K562 (cell line): ENCODE measurements around the gene TBXAS1. TPM values are rescaled to one million over a fixed set of nuclear protein-coding genes. Genes with fewer than 3 reads are reported as not detected.
A peak's percentile ranks its signal among the peaks of the same experiment; 100 is the strongest.

Source experiments
- ATAC-seq: fragments of 200-7000 bp; cut with Tn5 transposase; 3 replicates; pipeline ENCODE4 v1.9.1; 2020; ENCODE audit warnings: moderate library complexity
- BruUV-seq: library from RNA; stranded (reverse); fragments of 400-500 nt; replicated peaks from 2 replicates; lab custom pipeline; 2021; lab: Mats Ljungman, UMichigan
- CTCF ChIA-PET: fragments of 300-600 bp; formaldehyde crosslinking; extraction: SDS; loops from one replicate; lab custom pipeline; 2021; ENCODE audit warnings: low intra/inter-chr PET ratio; lab: Yijun Ruan, JAX
- POLR2A ChIA-PET: fragments of 300-600, 350-650 bp; sonication (Branson Sonifier 250); formaldehyde crosslinking; extraction: SDS; loops from one replicate; lab custom pipeline; 2021; ENCODE audit warnings: antibody characterized with exemption, inconsistent platforms; lab: Yijun Ruan, JAX
- DNase-seq, 4 experiments: peaks; one replicate each; pipeline versions ENCODE4 v3.0.0 to v3.0.0-alpha.2; 2011 to 2018; ENCODE audit warnings: low spot score in 3 of 4, mixed read lengths in 3 of 4; ENCODE audit errors: extremely low read depth in 1 of 4
- FAIRE-seq: peaks from 2 replicates; lab custom pipeline; 2011; peaks lifted over from hg19 to GRCh38; lab: Jason Lieb, UNC
- H2AFZ ChIP-seq: 2 replicates; pipeline ENCODE4 v1.6.0; 2011; ENCODE audit warnings: low read depth, low read length, control low read depth, inconsistent platforms
- H3K27ac ChIP-seq: fragments of 200-600 bp; 3 replicates; pipeline ENCODE4 v1.8.0; 2011; ENCODE audit warnings: low read depth, mild to moderate bottlenecking, control low read depth, inconsistent platforms, low read length, moderate library complexity, mixed read lengths; ENCODE audit errors: extremely low read depth
- H3K27me3 ChIP-seq, 2 experiments: fragments of 300-600 bp in 1 of 2; 2 replicates in 1 of 2; 3 replicates in 1 of 2; pipeline versions ENCODE4 v1.6.0 to v1.8.0; 2011; ENCODE audit warnings: inconsistent platforms in 2 of 2, low read length in 2 of 2, mild to moderate bottlenecking in 1 of 2, mixed read lengths in 1 of 2, moderate library complexity in 1 of 2; ENCODE audit not compliant: control insufficient read depth in 2 of 2, insufficient read depth in 2 of 2
- H3K36me3 ChIP-seq: fragments of 300-600 bp; 3 replicates; pipeline ENCODE4 v1.8.0; 2011; ENCODE audit warnings: mild to moderate bottlenecking, low read length, inconsistent platforms; ENCODE audit not compliant: control insufficient read depth, insufficient read depth
- H3K4me1 ChIP-seq, 2 experiments: fragments of 200-600 bp in 1 of 2; replicated peaks in 1 of 2; 2 replicates in 1 of 2; 3 replicates in 1 of 2; pipeline versions ENCODE4 v1.5.1 to v1.8.0; 2011; ENCODE audit warnings: inconsistent platforms in 2 of 2, low read length in 2 of 2, mild to moderate bottlenecking in 1 of 2, mixed read lengths in 1 of 2, moderate library complexity in 1 of 2; ENCODE audit not compliant: control insufficient read depth in 2 of 2, insufficient read depth in 2 of 2
- H3K4me2 ChIP-seq: 2 replicates; pipeline ENCODE4 v1.6.1; 2011; ENCODE audit warnings: low read length, control low read depth, inconsistent platforms, mixed read lengths; ENCODE audit not compliant: insufficient read depth
- H3K4me3 ChIP-seq: fragments of 200-600 bp; sonication (generic), shearing (Covaris generic); 2 replicates; pipeline ENCODE4 v1.5.1; 2016; ENCODE audit warnings: control low read depth, inconsistent platforms
- H3K79me2 ChIP-seq: fragments of 200-600 bp; 3 replicates; pipeline ENCODE4 v1.8.0; 2011; ENCODE audit warnings: low read length, inconsistent platforms; ENCODE audit not compliant: control insufficient read depth, insufficient read depth
- H3K9ac ChIP-seq, 2 experiments: 2 replicates each; pipeline versions ENCODE4 v1.6.0 to v1.6.1; 2011; ENCODE audit warnings: low read depth in 2 of 2, low read length in 2 of 2, control low read depth in 1 of 2, inconsistent platforms in 1 of 2, mild to moderate bottlenecking in 1 of 2, mixed read lengths in 1 of 2; ENCODE audit not compliant: insufficient read depth in 1 of 2
- H3K9me1 ChIP-seq: one replicate; pipeline ENCODE4 v1.6.0; 2011; ENCODE audit warnings: inconsistent platforms, mild to moderate bottlenecking, low read length, moderate library complexity; ENCODE audit not compliant: control insufficient read depth, insufficient read depth
- H3K9me3 ChIP-seq: replicated peaks from 2 replicates; pipeline ENCODE4 v1.5.1; 2011; ENCODE audit warnings: low read depth, low read length, inconsistent platforms; ENCODE audit not compliant: control insufficient read depth, insufficient read depth
- H4K20me1 ChIP-seq: replicated peaks from 2 replicates; pipeline ENCODE4 v1.6.1; 2011; ENCODE audit warnings: low read length, inconsistent platforms, mixed read lengths; ENCODE audit not compliant: control insufficient read depth, insufficient read depth
- CEBPB ChIP-seq: fragments of 450-650 bp; IDR thresholded peaks from 2 replicates; pipeline ENCODE4 v1.6.1; 2016; ENCODE audit warnings: missing genetic modification characterization, missing compliant biosample characterization
- CEBPG ChIP-seq, 3 experiments: fragments of 200-800 bp in 1 of 3; sonication (Bioruptor generic) in 1 of 3; sonication (generic) in 1 of 3; formaldehyde crosslinking in 1 of 3; IDR thresholded peaks in 2 of 3; conservative IDR thresholded peaks in 1 of 3; 2 replicates each; pipeline versions ENCODE4 v1.6.1 to v1.8.0; 2016 to 2022; ENCODE audit warnings: missing compliant biosample characterization in 2 of 3, missing genetic modification characterization in 2 of 3, mild to moderate bottlenecking in 1 of 3, missing genetic modification reagents in 1 of 3
- GABPB2 ChIP-seq: fragments of 250-450 bp; sonication (Bioruptor Pico); conservative IDR thresholded peaks from 2 replicates; pipeline ENCODE4 v1.5.1; 2021; ENCODE audit warnings: mild to moderate bottlenecking
- POLR2G ChIP-seq: fragments of 200-400 bp; formaldehyde crosslinking; IDR thresholded peaks from 2 replicates; pipeline ENCODE4 v1.6.1; 2017; ENCODE audit warnings: low read depth, mild to moderate bottlenecking, antibody characterized with exemption, low read length, moderate library complexity
- THRB ChIP-seq: fragments of 450-650 bp; formaldehyde crosslinking; conservative IDR thresholded peaks from 2 replicates; pipeline ENCODE4 v1.4.0; 2022; ENCODE audit warnings: mild to moderate bottlenecking, missing genetic modification characterization
- ZNF740 ChIP-seq, 3 experiments: fragments of 200-800 bp in 1 of 3; sonication (Bioruptor generic) in 1 of 3; sonication (generic) in 1 of 3; formaldehyde crosslinking in 1 of 3; IDR thresholded peaks; 2 replicates each; pipeline versions ENCODE4 v1.6.1 to v1.8.0; 2016 to 2022; ENCODE audit warnings: mild to moderate bottlenecking in 2 of 3, missing compliant biosample characterization in 2 of 3, missing genetic modification characterization in 2 of 3, missing genetic modification reagents in 1 of 3
- ZNF766 ChIP-seq: fragments of 200-800 bp; sonication (Bioruptor generic); conservative IDR thresholded peaks from 2 replicates; pipeline ENCODE4 v1.6.1; 2016; ENCODE audit warnings: missing genetic modification characterization, missing compliant biosample characterization
- WGBS: fragments of 100-300 bp; shearing (Covaris generic); methylation state at CpG from one replicate; pipeline ENCODE4 v1.1.6; 2016; ENCODE audit warnings: low coverage, mixed read lengths; ENCODE audit not compliant: insufficient coverage; ENCODE audit errors: missing lambda C conversion rate; 5-methylcytosine and 5-hydroxymethylcytosine counted together
- in situ Hi-C: fragments of 300-500 bp; cut with MboI; formaldehyde crosslinking; loops from 4 replicates; pipeline ENCODE4 v1.15.0; 2018; ENCODE audit warnings: inconsistent platforms, mixed read lengths
- intact Hi-C: fragments of 100-400 bp; cut with micrococcal nuclease; formaldehyde crosslinking; loops from 2 replicates; pipeline ENCODE4 v1.14.2; 2022
- polyA plus RNA-seq, 8 experiments: library from polyadenylated mRNA; depleted of rRNA in 4 of 8; stranded (reverse) in 5 of 8; unstranded in 3 of 8; fragments of >200 nt; fragmentation: Nextera tagmentation in 2 of 8; fragmentation: Illumina TruSeq in 1 of 8; extraction: Ambion mirVana in 2 of 8; extraction: Trizol in 1 of 8; gene quantifications; 2 replicates each; pipeline versions ENCODE4 v1.2.1 to v1.2.3, GENCODE V29; 2011 to 2014; ENCODE audit warnings: inconsistent platforms in 1 of 8, missing spikeins in 1 of 8
- total RNA-seq, 7 experiments: library from RNA; depleted of rRNA in 6 of 7; stranded (reverse); fragments of >200 nt in 6 of 7; fragmentation: Illumina TruSeq in 2 of 7; extraction: Trizol in 2 of 7; gene quantifications; 2 replicates each; pipeline versions ENCODE4 v1.2.1 to v1.2.3, GENCODE V29; 2011 to 2021; ENCODE audit warnings: low replicate concordance in 1 of 7
- TF ChIP-seq, protein P1 (sequence below): fragments of 450-650 bp; IDR thresholded peaks from 2 replicates; pipeline ENCODE4 v1.6.1; 2018; ENCODE audit not compliant: partially characterized antibody

Gene TBXAS1
- total and polyA plus RNA-seq, 9 of the 15 experiments (the other 6 are each of a cell fraction or from before 2014, with no cell fraction given) = 1.1 to 8.3 (median 1.9) TPM

- Histone ChIP-seq H3K4me1 (no peaks in the 10 kb centered on the region), H3K4me3 (no peak overlapping the region), H4K20me1 (no peaks in the 10 kb centered on the region), H3K9me1 (no peaks in the 10 kb centered on the region), H3K27me3 (peaks cover 4 to 12% of the 10 kb centered on the region in 2 experiments; a peak in 1 of 5 replicates), H3K9ac (no peak overlapping the region), H3K27ac (no peak overlapping the region), H2AFZ (no peak overlapping the region), H3K36me3 (no peaks in the 10 kb centered on the region), H3K4me2 (no peak overlapping the region), H3K9me3 (no peaks in the 10 kb centered on the region), H3K79me2 (no peaks in the 10 kb centered on the region)
- WGBS = 21% methylated on average over 7 of the region's 7 CpGs
- no peak for FAIRE-seq
- no peak for DNase-seq
- no peak; the same call in 2 of the 3 replicates for ATAC-seq
- ChIA-PET CTCF (no interaction called here), POLR2A (no interaction called here)
- intact Hi-C loops = no loop called here
- in situ Hi-C loops = no loop called here
- TF ChIP-seq POLR2G (no peak), CEBPB (peak; percentile 30; the same call in 1 of the 2 replicates), CEBPG (CRISPR knock-in tag; IDR thresholded peaks at IDR 0.05) (no peak), CEBPG (tag; conservative IDR thresholded peaks at IDR 0.05 in 1 of 2, IDR thresholded peaks at IDR 0.05 in 1 of 2) (peak in 1 of 2 experiments; percentile 34; a peak in 1 of 4 replicates)
- BruUV-seq = no TSS peak
These were observed 37.7 kb upstream of the TBXAS1 start for GRCh38 chr7:139791316-139791715.

DNA sequence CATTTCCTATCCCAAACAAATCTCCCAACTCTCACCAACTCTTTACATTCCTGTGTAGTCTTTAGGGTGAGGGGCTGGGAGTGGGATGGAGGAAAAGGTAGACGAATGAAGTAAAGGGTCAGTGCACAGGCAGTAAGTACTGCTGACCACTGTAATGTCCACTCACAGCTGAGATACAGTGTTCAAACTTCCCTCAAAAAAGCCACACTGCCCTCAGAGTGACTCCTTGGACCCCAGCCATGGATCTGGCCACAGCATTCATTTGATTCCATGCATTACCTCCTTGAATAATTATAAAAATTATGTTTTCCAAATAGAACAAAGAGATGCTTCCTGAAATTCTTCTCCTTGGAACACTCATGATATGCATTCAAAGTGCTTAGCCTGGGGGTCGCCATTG, 31.5 kb upstream of the TBXAS1 start:
- no peak for DNase-seq
- no peak overlapping the region for H3K9ac ChIP-seq
- FAIRE-seq = no peak
- peaks cover 2 to 16% of the 10 kb centered on the region in 2 experiments; a peak in 3 of 5 replicates for H3K27me3 ChIP-seq
- POLR2A ChIA-PET = no interaction called here
- in situ Hi-C loops = no loop called here
- H3K4me1 ChIP-seq = peaks cover 0 to 2% of the 10 kb centered on the region in 2 experiments; a peak in 1 of 5 replicates
- CTCF ChIA-PET = no interaction called here
- H3K9me1 ChIP-seq = no peaks in the 10 kb centered on the region
- no peaks in the 10 kb centered on the region for H3K79me2 ChIP-seq
- no peak overlapping the region for H3K4me3 ChIP-seq
- no peaks in the 10 kb centered on the region for H3K9me3 ChIP-seq
- no peak for ATAC-seq
- intact Hi-C loops = no loop called here
- 12% methylated on average over 2 of the region's 2 CpGs for WGBS
- H3K36me3 ChIP-seq = no peaks in the 10 kb centered on the region
- H4K20me1 ChIP-seq = no peaks in the 10 kb centered on the region
- H2AFZ ChIP-seq = no peak overlapping the region
- no peak overlapping the region for H3K4me2 ChIP-seq
- H3K27ac ChIP-seq = no peak overlapping the region
- no TSS peak for BruUV-seq
- TF ChIP-seq ZNF766 (CRISPR knock-in tag) (no peak), ZNF740 (CRISPR knock-in tag; IDR thresholded peaks at IDR 0.05) (no peak), ZNF740 (tag; IDR thresholded peaks at IDR 0.05) (no peak), THRB (CRISPR knock-in tag) (no peak), GABPB2 (CRISPR knock-in tag) (no peak)
- TF ChIP-seq, protein P1, sequence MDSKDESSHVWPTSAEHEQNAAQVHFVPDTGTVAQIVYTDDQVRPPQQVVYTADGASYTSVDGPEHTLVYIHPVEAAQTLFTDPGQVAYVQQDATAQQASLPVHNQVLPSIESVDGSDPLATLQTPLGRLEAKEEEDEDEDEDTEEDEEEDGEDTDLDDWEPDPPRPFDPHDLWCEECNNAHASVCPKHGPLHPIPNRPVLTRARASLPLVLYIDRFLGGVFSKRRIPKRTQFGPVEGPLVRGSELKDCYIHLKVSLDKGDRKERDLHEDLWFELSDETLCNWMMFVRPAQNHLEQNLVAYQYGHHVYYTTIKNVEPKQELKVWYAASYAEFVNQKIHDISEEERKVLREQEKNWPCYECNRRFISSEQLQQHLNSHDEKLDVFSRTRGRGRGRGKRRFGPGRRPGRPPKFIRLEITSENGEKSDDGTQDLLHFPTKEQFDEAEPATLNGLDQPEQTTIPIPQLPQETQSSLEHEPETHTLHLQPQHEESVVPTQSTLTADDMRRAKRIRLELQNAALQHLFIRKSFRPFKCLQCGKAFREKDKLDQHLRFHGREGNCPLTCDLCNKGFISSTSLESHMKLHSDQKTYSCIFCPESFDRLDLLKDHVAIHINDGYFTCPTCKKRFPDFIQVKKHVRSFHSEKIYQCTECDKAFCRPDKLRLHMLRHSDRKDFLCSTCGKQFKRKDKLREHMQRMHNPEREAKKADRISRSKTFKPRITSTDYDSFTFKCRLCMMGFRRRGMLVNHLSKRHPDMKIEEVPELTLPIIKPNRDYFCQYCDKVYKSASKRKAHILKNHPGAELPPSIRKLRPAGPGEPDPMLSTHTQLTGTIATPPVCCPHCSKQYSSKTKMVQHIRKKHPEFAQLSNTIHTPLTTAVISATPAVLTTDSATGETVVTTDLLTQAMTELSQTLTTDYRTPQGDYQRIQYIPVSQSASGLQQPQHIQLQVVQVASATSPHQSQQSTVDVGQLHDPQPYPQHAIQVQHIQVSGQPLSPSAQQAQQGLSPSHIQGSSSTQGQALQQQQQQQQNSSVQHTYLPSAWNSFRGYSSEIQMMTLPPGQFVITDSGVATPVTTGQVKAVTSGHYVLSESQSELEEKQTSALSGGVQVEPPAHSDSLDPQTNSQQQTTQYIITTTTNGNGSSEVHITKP = no peak
